ENCODE data around the gene KIRREL3.
"Not testable (repeated sequence)": the region's sequence is repeated elsewhere in the genome, so short reads cannot be mapped to it uniquely, and the experiment has no call there.

KIRREL3 gene

GRCh38 chr11:126405374-126405773 lies 595.2 kb downstream of the KIRREL3 start:
- H3K36me3 Mint-ChIP-seq (ENCODE audit: low read depth), result peaks cover 9% of the 10 kb centered on the region
- H3K9me3 Mint-ChIP-seq, result no peaks in the 10 kb centered on the region
- no peaks in the 10 kb centered on the region for H3K27me3 Mint-ChIP-seq
- no peaks in the 10 kb centered on the region for H3K4me1 Mint-ChIP-seq (ENCODE audit: low read depth)
- no peak overlapping the region for H3K4me3 Mint-ChIP-seq
- no peak overlapping the region for H3K27ac Mint-ChIP-seq

- H3K9me3 Mint-ChIP-seq, result no peaks in the 10 kb centered on the region
- H3K36me3 Mint-ChIP-seq (ENCODE audit: low read depth), result peaks cover 5% of the 10 kb centered on the region
- H3K27me3 Mint-ChIP-seq, result no peaks in the 10 kb centered on the region
- no peak overlapping the region for H3K27ac Mint-ChIP-seq
- no peaks in the 10 kb centered on the region for H3K4me1 Mint-ChIP-seq (ENCODE audit: low read depth)
- no peak overlapping the region for H3K4me3 Mint-ChIP-seq
Observed at GRCh38 chr11:126404367-126404766, 596.2 kb downstream of the KIRREL3 start.

- Mint-ChIP-seq H3K4me1 (ENCODE audit: low read depth) (no peaks in the 10 kb centered on the region), H3K36me3 (ENCODE audit: low read depth) (no peaks in the 10 kb centered on the region), H3K4me3 (no peak overlapping the region), H3K27me3 (no peaks in the 10 kb centered on the region), H3K27ac (no peak overlapping the region), H3K9me3 (no peaks in the 10 kb centered on the region)
Observed at GRCh38 chr11:126403658-126404057, 596.9 kb downstream of the KIRREL3 start.

GRCh38 chr11:126403022-126403581 lies 597.5 kb downstream of the KIRREL3 start:
- no peaks in the 10 kb centered on the region for H3K27me3 Mint-ChIP-seq
- H3K27ac Mint-ChIP-seq, result no peak overlapping the region
- H3K4me1 Mint-ChIP-seq (ENCODE audit: low read depth), result no peaks in the 10 kb centered on the region
- H3K4me3 Mint-ChIP-seq, result no peak overlapping the region
- H3K9me3 Mint-ChIP-seq, result no peaks in the 10 kb centered on the region
- H3K36me3 Mint-ChIP-seq (ENCODE audit: low read depth), result no peaks in the 10 kb centered on the region

DNA sequence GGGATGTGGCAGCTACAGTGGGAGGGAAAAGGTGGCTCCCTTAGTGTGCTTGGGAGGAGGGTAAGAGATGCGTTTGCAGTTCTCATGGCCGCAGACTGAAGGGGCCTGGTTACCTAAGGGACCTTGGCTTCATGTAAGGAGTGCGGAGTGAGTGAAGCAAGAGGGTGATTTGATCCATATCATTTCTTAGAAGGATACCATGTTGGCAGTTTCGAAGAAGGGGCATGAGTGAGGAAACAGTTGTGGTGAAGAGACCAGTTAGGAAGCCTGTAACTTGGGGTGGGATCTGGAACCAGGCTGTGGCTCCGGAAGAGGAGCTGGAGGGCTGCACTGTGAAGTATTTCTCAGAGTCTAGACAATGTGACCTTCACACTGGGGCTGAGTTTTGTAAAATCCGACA lies 600.1 kb downstream of the KIRREL3 start:
- H3K4me3 Mint-ChIP-seq, result no peak overlapping the region
- H3K27ac Mint-ChIP-seq, result no peak overlapping the region
- H3K27me3 Mint-ChIP-seq, result no peaks in the 10 kb centered on the region
- H3K9me3 Mint-ChIP-seq, result no peaks in the 10 kb centered on the region
- H3K4me1 Mint-ChIP-seq (ENCODE audit: low read depth), result no peaks in the 10 kb centered on the region
- H3K36me3 Mint-ChIP-seq (ENCODE audit: low read depth), result no peaks in the 10 kb centered on the region

- H3K4me1 Mint-ChIP-seq (ENCODE audit: low read depth), result no peaks in the 10 kb centered on the region
- H3K27ac Mint-ChIP-seq, result no peak overlapping the region
- no peaks in the 10 kb centered on the region for H3K9me3 Mint-ChIP-seq
- H3K4me3 Mint-ChIP-seq, result no peak overlapping the region
- H3K36me3 Mint-ChIP-seq (ENCODE audit: low read depth), result no peaks in the 10 kb centered on the region
- H3K27me3 Mint-ChIP-seq, result no peaks in the 10 kb centered on the region
Observed at GRCh38 chr11:126400019-126400418, 600.6 kb downstream of the KIRREL3 start.

- Mint-ChIP-seq H3K27ac (no peak overlapping the region), H3K36me3 (ENCODE audit: low read depth) (no peaks in the 10 kb centered on the region), H3K9me3 (no peaks in the 10 kb centered on the region), H3K27me3 (no peaks in the 10 kb centered on the region), H3K4me3 (no peak overlapping the region), H3K4me1 (ENCODE audit: low read depth) (no peaks in the 10 kb centered on the region)
Observed at GRCh38 chr11:126398721-126399120, 601.8 kb downstream of the KIRREL3 start.

GRCh38 chr11:126398296-126398695 lies 602.3 kb downstream of the KIRREL3 start:
- Mint-ChIP-seq H3K36me3 (ENCODE audit: low read depth) (no peaks in the 10 kb centered on the region), H3K4me1 (ENCODE audit: low read depth) (no peaks in the 10 kb centered on the region), H3K27ac (no peak overlapping the region), H3K4me3 (no peak overlapping the region), H3K9me3 (no peaks in the 10 kb centered on the region), H3K27me3 (no peaks in the 10 kb centered on the region)

GRCh38 chr11:126396965-126397364 lies 603.6 kb downstream of the KIRREL3 start:
- peaks cover 4% of the 10 kb centered on the region for H3K4me1 Mint-ChIP-seq (ENCODE audit: low read depth)
- no peaks in the 10 kb centered on the region for H3K9me3 Mint-ChIP-seq
- no peaks in the 10 kb centered on the region for H3K36me3 Mint-ChIP-seq (ENCODE audit: low read depth)
- no peaks in the 10 kb centered on the region for H3K27me3 Mint-ChIP-seq
- no peak overlapping the region for H3K27ac Mint-ChIP-seq
- H3K4me3 Mint-ChIP-seq, result no peak overlapping the region

- not testable (repeated sequence) for H3K4me3 Mint-ChIP-seq; H3K27me3 Mint-ChIP-seq; H3K27ac Mint-ChIP-seq; H3K4me1 Mint-ChIP-seq (ENCODE audit: low read depth); H3K36me3 Mint-ChIP-seq (ENCODE audit: low read depth); H3K9me3 Mint-ChIP-seq
Observed at GRCh38 chr11:126396266-126396665, 604.3 kb downstream of the KIRREL3 start.

- H3K27me3 Mint-ChIP-seq; H3K27ac Mint-ChIP-seq; H3K9me3 Mint-ChIP-seq; H3K36me3 Mint-ChIP-seq (ENCODE audit: low read depth); H3K4me1 Mint-ChIP-seq (ENCODE audit: low read depth); H3K4me3 Mint-ChIP-seq: not testable (repeated sequence)
Observed at GRCh38 chr11:126395784-126396183, 604.8 kb downstream of the KIRREL3 start.

GRCh38 chr11:126394634-126395072 lies 605.9 kb downstream of the KIRREL3 start:
- not testable (repeated sequence) for H3K9me3 Mint-ChIP-seq; H3K27me3 Mint-ChIP-seq; H3K4me1 Mint-ChIP-seq (ENCODE audit: low read depth); H3K36me3 Mint-ChIP-seq (ENCODE audit: low read depth); H3K4me3 Mint-ChIP-seq; H3K27ac Mint-ChIP-seq

- no peaks in the 10 kb centered on the region for H3K27me3 Mint-ChIP-seq
- H3K4me1 Mint-ChIP-seq (ENCODE audit: low read depth), result peaks cover 4% of the 10 kb centered on the region
- no peaks in the 10 kb centered on the region for H3K9me3 Mint-ChIP-seq
- H3K36me3 Mint-ChIP-seq (ENCODE audit: low read depth), result no peaks in the 10 kb centered on the region
- no peak overlapping the region for H3K4me3 Mint-ChIP-seq
- H3K27ac Mint-ChIP-seq, result no peak overlapping the region
Observed at GRCh38 chr11:126394036-126394435, 606.5 kb downstream of the KIRREL3 start.

DNA sequence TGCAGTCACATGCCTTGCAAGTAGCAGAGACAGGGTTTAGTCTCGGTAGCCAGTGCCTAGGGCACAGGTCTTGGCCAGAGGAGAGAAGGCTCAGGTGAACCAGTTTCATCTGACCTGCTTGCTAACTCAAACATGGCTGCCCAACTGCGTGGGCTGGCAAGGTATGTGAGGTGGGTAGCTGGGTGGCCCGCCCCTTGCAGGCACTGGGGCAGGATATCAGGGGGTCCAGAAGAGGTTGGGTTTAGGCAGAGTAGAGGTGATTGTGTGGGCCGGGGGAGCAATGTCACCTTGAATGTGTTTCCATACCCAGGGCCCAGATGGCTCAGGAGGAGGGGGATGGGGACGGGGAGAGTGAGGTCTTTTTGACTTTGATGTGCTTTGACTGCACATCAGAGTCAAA lies 607.4 kb downstream of the KIRREL3 start:
- Mint-ChIP-seq H3K27me3 (no peaks in the 10 kb centered on the region), H3K27ac (no peak overlapping the region), H3K4me1 (ENCODE audit: low read depth) (peaks cover 4% of the 10 kb centered on the region), H3K9me3 (no peaks in the 10 kb centered on the region), H3K36me3 (ENCODE audit: low read depth) (no peaks in the 10 kb centered on the region), H3K4me3 (no peak overlapping the region)

DNA sequence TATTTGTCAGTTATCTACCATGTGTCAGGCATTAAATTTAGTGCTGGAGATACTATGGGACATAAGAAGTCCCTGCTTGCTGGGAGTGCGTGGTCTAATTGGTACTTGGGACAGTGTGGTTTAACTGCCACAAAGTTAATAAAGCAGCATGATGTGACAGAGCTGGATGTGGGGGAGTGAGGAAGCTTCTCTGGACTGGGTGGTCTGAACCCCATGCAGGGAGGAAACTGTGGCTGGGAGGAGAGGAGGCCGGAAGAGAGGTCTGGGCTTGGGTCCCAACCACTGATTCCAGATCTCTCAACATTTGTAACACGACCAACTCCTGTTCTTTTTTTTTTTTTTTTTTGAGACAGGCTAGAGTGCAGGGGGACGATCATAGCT lies 607.9 kb downstream of the KIRREL3 start:
- Mint-ChIP-seq H3K27me3 (no peaks in the 10 kb centered on the region), H3K4me1 (ENCODE audit: low read depth) (peaks cover 4% of the 10 kb centered on the region), H3K27ac (no peak overlapping the region), H3K36me3 (ENCODE audit: low read depth) (no peaks in the 10 kb centered on the region), H3K9me3 (no peaks in the 10 kb centered on the region), H3K4me3 (no peak overlapping the region)

DNA sequence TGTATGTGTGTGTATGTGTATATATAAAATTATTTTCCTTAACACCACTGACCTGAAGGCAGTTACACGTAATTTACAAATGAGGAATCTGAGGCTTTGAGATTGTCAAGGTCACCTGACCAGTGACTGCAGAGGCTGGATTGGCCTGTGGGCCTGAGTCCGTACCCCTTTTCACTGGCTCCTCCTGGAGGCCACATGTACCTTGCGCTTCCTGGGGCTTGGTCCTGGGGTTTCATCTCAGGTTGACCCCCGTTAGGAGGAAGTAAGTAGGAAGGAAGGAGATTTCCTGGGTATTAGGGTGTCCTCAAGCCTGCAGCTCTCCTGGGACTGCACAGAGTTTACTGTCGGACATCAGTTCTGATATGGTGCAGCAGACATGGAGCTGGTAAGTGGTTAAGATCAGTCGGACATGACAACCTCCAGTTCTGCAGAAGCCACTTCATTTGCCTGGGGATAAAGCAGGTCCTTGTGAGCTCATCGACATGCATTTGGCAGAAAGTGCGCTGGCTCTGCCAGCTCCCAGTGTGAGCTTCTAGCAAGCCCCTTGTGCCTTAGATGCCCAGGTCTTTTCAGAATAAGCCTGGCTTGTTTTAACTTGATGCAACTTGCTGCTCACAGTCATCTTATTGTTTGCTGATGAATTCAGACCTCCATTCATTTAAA lies 608.5 kb downstream of the KIRREL3 start:
- Mint-ChIP-seq H3K4me3 (no peak overlapping the region), H3K9me3 (no peaks in the 10 kb centered on the region), H3K27ac (no peak overlapping the region)

More for the DNA sequence above, 608.5 kb downstream of the KIRREL3 start:
- Mint-ChIP-seq H3K27me3 (no peaks in the 10 kb centered on the region), H3K4me1 (ENCODE audit: low read depth) (peaks cover 4% of the 10 kb centered on the region), H3K36me3 (ENCODE audit: low read depth) (no peaks in the 10 kb centered on the region)
